ENCODE results near the gene ACP4.

The ACP4 gene

GRCh38 chr19:50827476-50827875, 37.3 kb downstream of the ACP4 start:
- DNase-seq (ENCODE audit: low read depth) = no peak
- no peak overlapping the region for H3K4me3 ChIP-seq (ENCODE audit: control insufficient read depth, low read depth, low read length)
- no peak for TF ChIP-seq CTCF (conservative IDR thresholded peaks at IDR 0.05; ENCODE audit: control insufficient read depth, insufficient read depth, low read depth, low read length)

GRCh38 chr19:50829801-50830200, 39.6 kb downstream of the ACP4 start:
- no peak for TF ChIP-seq CTCF (conservative IDR thresholded peaks at IDR 0.05; ENCODE audit: control insufficient read depth, insufficient read depth, low read depth, low read length)
- no peak for DNase-seq (ENCODE audit: low read depth)
- H3K4me3 ChIP-seq (ENCODE audit: control insufficient read depth, low read depth, low read length) = no peak overlapping the region

- TF ChIP-seq CTCF (conservative IDR thresholded peaks at IDR 0.05; ENCODE audit: control insufficient read depth, insufficient read depth, low read depth, low read length) = no peak
- H3K4me3 ChIP-seq (ENCODE audit: control insufficient read depth, low read depth, low read length) = no peak overlapping the region
- no peak for DNase-seq (ENCODE audit: low read depth)
Measured at GRCh38 chr19:50830266-50831025, 40.2 kb downstream of the ACP4 start.

GRCh38 chr19:50831026-50831396, 40.8 kb downstream of the ACP4 start:
- no peak overlapping the region for H3K4me3 ChIP-seq (ENCODE audit: control insufficient read depth, low read depth, low read length)
- TF ChIP-seq CTCF (conservative IDR thresholded peaks at IDR 0.05; ENCODE audit: control insufficient read depth, insufficient read depth, low read depth, low read length) = no peak
- no peak for DNase-seq (ENCODE audit: low read depth)

- TF ChIP-seq CTCF (conservative IDR thresholded peaks at IDR 0.05; ENCODE audit: control insufficient read depth, insufficient read depth, low read depth, low read length) = no peak
- no peak for DNase-seq (ENCODE audit: low read depth)
- no peak overlapping the region for H3K4me3 ChIP-seq (ENCODE audit: control insufficient read depth, low read depth, low read length)
Measured at GRCh38 chr19:50832666-50833065, 42.5 kb downstream of the ACP4 start.

GRCh38 chr19:50833117-50833801, 43.0 kb downstream of the ACP4 start, which contains the start of gene KLK15:
KLK15 (minus strand) TSS chr19:50833574; CDS start chr19:50831492, 2,082 bp downstream.
- no peak within 1 kb of the TSS for H3K4me3 ChIP-seq (ENCODE audit: control insufficient read depth, low read depth, low read length)
- TF ChIP-seq CTCF (conservative IDR thresholded peaks at IDR 0.05; ENCODE audit: control insufficient read depth, insufficient read depth, low read depth, low read length) = no peak
- no peak for DNase-seq (ENCODE audit: low read depth)
